Measurements from ENCODE around the gene FBXL19.

FBXL19 gene

DNA sequence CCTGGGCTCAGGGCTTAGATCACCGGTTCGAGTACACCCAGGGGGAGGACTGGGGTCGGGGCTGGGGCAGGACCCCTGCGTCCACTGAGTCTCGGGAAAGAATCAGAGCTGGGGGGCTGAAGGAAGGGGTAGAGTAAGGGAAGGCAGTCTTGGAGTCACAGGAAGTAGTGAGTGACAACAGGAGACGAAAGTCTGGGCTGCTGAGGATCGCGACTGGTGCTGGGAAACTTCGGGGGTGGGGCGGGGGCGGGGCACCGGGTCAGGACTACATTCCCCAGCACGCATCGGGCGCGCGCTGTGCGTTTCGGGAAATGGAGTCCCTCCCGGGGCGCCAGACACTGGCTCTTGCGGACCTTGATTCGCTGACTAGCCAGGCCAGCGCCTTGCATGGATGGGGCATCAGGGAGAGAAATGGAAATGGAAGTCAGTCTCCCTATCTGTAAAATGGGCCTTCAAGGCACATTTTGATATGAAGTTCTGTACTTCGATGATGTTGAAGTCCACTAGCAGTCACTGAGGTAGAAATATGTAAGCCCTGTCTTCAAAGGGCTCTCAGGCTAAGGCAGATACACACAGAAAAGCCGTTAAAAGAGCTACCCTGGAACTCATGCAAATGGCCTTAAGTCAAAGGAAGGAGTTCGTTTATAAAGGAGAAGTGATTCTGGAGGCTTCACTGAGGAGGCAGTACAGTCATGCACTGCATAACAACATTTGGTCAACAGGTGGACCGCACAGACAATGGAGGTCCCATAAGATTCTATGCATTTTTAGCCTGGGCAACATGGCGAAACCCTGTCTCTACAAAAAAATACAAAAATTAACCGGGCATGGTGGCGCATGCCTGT lies 26.3 kb upstream of the FBXL19 start:
- Histone ChIP-seq H3K4me3 (replicated peaks; ENCODE audit: insufficient read depth, low read length) (no peak overlapping the region), H3K27me3 (ENCODE audit: insufficient read depth, poor library complexity, severe bottlenecking) (no peaks in the 10 kb centered on the region), H3K27ac (replicated peaks) (no peak overlapping the region)
- DNase-seq (ENCODE audit: low read depth in 1 of 2, low spot score in 1 of 2), result peak in 1 of 2 experiments; percentile 81
- TF ChIP-seq REST (IDR thresholded peaks at IDR 0.05; ENCODE audit: insufficient replicate concordance, low read depth) (no peak), SPI1 (IDR thresholded peaks at IDR 0.05; ENCODE audit: borderline replicate concordance, low read depth) (peak; percentile 41; the same call in 1 of the 2 replicates)

DNA sequence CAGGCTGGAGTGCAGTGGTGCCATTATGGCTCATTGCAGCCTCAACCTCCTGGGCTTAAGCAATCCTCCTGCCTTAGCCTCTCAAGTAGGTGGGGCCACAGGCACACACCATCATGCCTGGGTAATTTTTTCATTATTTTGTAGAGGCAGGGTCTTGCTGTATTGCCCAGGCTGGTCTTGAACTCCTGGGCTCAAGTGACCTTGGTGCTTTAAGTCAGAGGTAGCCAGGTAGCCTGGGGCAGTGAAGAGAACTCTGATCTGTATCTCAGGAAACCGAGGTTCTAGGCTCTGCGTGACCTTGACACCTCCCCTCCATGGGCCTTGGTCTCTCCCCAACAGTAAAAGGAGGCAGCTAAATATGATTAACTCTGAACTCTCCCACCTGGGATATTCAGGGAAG lies 23.6 kb upstream of the FBXL19 start:
- Histone ChIP-seq H3K4me3 (replicated peaks; ENCODE audit: insufficient read depth, low read length) (no peak overlapping the region), H3K27me3 (ENCODE audit: insufficient read depth, poor library complexity, severe bottlenecking) (no peaks in the 10 kb centered on the region), H3K27ac (replicated peaks) (no peak overlapping the region)
- TF ChIP-seq REST (IDR thresholded peaks at IDR 0.05; ENCODE audit: insufficient replicate concordance, low read depth), result no peak
- no peak for TF ChIP-seq POLR2AphosphoS5 (IDR thresholded peaks at IDR 0.05; ENCODE audit: low read depth)
- no peak for TF ChIP-seq GABPA (IDR thresholded peaks at IDR 0.05; ENCODE audit: low read depth)
- TF ChIP-seq CTCF (IDR thresholded peaks at IDR 0.05; ENCODE audit: insufficient read depth, low read length), result no peak
- no peak for TF ChIP-seq SPI1 (IDR thresholded peaks at IDR 0.05; ENCODE audit: borderline replicate concordance, low read depth)
- no peak for DNase-seq (ENCODE audit: low read depth in 1 of 2, low spot score in 1 of 2)

DNA sequence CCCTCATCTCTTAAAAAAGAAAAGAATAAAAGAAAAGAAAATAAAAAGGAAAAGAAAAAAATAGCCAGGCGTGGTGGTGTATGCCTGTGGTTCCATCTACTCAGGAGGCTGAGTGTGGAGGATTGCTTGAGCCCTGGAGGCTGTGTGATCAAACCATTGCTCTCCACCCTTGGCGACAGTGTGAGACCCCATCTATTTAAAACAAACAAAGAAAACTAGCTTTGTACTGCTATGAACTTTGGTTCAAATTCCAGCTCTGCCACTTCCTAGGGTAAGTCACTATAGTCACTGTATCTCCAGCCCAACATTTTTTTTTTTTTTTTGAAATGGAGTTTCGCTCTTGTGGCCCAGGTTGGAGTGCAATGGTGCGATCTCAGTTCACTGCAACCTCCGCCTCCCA lies 22.8 kb upstream of the FBXL19 start:
- Histone ChIP-seq H3K27me3 (ENCODE audit: insufficient read depth, poor library complexity, severe bottlenecking) (no peaks in the 10 kb centered on the region), H3K4me3 (replicated peaks; ENCODE audit: insufficient read depth, low read length) (no peak overlapping the region), H3K27ac (replicated peaks) (no peak overlapping the region)
- TF ChIP-seq REST (IDR thresholded peaks at IDR 0.05; ENCODE audit: insufficient replicate concordance, low read depth) (no peak), POLR2AphosphoS5 (IDR thresholded peaks at IDR 0.05; ENCODE audit: low read depth) (no peak), GABPA (IDR thresholded peaks at IDR 0.05; ENCODE audit: low read depth) (no peak), CTCF (IDR thresholded peaks at IDR 0.05; ENCODE audit: insufficient read depth, low read length) (no peak), SPI1 (IDR thresholded peaks at IDR 0.05; ENCODE audit: borderline replicate concordance, low read depth) (no peak)
- DNase-seq (ENCODE audit: low read depth in 1 of 2, low spot score in 1 of 2), result no peak
